ENCODE data around the gene OR10J4. TPM values are rescaled to one million over a fixed set of nuclear protein-coding genes. Genes with fewer than 3 reads are reported as not detected.
A peak's percentile ranks its signal among the peaks of the same experiment; 100 is the strongest.
"Not testable (repeated sequence)": the region's sequence is repeated elsewhere in the genome, so short reads cannot be mapped to it uniquely, and the experiment has no call there.

OR10J4 gene
- not detected for total RNA-seq

DNA sequence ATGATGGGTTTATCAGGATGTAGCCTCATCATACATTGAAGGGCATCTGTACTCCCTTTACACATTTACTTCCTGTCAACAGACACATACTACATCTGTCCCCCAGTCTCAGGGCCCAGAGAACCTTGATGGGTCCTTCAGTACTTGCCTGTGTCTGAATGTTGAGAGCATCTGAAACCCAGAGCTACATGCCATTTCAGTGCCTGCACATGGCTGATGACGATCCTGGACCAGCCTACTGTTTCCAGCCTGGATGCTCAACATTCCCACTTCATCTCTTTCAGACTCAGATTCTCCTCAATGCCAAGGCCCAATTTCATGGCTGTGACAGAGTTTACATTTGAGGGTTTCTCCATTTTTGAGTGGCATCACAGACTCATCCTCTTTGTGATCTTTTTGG, at the start of gene OR10J4:
TSS of gene OR10J4 (plus strand) at position 301 of the 400 bp plus-strand sequence.
- ATAC-seq (no peak), DNase-seq (ENCODE audit: low spot score) (no peak)

DNA sequence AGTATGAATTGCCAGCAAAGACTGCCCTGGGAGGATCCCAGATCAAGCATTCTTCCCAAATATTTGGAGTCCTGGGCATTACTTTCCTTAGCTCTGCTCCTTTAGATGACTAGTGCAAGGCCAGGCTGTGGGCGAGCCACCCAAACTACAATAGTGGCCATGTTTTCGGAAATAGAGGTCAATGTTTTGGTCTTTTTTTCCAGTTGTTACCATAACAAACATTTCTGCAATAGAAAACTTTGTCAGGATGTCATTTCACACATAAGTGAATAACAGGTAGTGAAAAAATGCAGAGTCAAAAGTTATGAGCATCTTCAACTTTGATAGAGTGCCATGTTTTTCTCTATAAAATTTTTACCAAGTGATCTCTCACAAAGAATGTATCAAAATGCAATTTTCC, 25.2 kb upstream of the OR10J4 start:
- DNase-seq (ENCODE audit: low spot score): no peak

DNA sequence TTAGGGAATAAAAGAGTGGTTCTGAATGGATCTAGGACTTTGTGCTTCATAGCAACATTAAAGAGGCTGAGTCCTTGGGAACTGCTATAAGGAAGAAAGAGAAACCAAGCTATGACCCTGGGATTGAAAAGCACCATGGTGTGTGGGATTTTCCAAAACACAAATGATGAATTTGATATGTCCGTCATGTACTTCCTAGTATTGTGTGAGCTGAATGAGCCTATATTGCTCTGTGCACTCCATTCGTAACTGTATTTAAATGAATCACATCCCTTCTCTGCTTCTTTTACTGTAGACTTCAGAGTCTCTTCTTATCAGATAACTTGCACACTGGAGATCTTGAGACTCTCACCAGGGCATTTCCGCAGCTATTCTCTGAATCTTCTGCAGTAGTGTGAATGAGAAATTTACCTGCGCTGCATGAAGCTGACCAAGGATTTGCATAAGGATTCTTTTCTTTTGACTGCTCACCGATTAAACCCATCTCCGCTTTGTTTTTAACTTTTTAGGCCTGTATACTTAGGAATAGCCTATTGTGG, 23.1 kb upstream of the OR10J4 start:
- DNase-seq (ENCODE audit: low spot score) (no peak), ATAC-seq (no peak)

More for the DNA sequence above, 25.2 kb upstream of the OR10J4 start:
- no peak for ATAC-seq

DNA sequence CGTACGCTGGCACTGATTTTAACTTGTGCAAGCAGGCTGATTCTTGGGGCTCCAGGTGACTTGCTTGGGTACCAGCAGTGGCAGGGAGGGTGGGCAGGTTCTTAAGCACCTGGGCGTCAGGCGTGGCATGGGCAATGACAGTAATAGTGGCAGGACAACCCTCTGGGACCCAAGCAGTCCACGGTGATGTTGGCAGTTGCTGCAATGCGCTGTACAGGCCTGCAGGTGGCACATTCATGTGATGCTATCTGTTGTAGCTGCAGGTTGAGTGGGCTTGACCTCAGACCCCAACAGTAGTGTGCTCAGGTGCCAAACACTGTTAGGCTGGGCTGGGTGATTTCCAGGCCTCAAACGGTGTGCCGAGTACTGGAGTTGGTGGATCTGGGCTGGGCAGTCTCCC, 10.2 kb upstream of the OR10J4 start:
- DNase-seq (ENCODE audit: low spot score) (no peak), ATAC-seq (peak; percentile 76)

DNA sequence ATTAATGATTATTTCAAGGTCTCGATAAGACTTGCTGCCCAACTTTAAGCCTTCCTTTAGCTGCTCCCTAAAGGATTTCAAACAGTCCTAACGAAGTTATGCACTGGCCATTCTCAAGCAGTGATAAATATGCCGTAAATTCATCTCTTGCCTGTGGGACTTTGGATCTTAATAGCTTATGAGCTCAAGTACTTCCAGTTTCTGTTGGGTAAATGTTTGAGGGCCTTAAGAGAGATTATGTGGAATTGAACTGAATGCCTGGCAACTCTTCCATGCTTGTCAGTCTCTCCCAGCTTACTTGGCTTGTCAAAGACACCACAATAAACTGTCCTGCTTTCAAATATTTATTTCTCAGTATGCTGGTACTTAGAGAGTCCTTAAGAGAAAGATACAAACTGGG, 3.5 kb upstream of the OR10J4 start:
- DNase-seq (ENCODE audit: low spot score) (no peak), ATAC-seq (no peak)

DNA sequence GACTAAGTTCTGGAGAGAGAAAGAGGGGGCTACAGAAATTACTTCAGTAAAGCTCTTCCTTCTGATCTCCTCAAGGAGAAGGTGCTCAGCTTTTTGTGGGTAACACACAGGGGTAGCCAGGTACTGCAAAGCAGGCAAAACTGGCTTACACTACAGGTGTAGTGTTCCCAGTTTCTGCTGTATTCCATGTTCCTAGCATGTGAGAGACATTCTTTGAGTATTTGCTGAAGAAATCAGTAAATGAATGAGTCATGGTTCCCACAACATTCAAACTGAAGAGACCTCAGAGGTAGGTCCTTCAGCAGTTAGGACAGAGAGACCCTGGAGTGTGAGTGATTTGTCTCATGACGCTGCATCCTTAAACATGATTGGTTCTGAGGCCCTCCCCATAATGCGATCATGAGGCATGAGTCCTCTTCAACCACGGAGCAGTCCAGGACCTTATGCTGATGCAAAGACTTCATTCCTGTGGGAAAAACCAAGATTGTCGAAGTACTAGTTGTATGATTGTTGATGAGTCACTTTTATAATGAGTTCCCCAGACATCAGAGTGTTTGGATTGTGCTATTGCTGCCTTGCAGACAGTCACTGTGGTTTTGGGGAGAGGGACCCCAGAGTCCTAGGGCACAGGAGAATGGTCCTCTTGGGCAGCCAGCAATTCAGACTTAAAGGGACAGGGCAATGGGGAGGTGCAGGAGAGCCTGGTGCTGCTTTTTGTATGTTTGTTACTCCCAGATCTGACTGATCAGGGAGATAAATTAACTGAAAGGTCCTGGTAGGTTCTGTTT, 2.7 kb upstream of the OR10J4 start:
- ATAC-seq (no peak), DNase-seq (ENCODE audit: low spot score) (no peak)

DNA sequence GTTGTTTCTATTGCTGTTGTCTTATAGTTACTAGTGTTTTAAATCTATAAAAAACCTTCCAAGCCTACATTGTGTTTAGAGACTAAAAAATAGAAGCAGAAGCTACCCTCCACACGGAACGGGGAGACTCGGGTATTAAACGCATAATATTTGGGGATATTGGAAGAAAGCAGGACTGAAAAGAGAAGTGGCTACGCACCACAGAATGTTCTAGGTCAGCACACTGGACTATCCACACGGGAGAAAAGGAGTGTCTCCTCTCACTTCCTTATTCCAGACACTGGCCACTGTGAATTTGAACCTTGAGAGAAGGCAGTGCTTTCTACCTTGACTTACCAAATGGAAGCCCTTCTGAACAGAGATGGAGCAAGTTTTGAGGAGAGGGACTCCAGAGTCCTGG, 1.0 kb upstream of the OR10J4 start:
- ATAC-seq (no peak), DNase-seq (ENCODE audit: low spot score) (no peak)

DNA sequence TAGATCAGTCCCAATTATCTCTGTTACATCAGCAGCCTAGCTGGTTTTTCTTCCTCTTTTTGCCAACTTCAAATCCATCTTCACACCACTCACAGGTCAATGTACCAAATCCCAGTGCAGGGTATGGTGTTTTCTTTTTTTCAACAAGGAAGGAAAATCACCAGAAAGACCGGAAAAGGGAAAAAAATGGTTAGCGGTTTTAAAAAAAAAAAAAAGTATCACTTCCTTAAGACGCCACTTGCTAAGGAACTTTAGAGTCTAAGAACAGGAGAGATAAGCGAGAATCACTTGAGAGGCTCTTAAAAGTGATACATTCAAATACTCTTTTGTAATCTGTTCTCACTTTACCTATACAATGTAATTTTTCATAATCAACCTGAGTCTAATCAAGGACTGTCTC, 4.5 kb downstream of the OR10J4 start:
- no peak for DNase-seq (ENCODE audit: low spot score)
- ATAC-seq: no peak

DNA sequence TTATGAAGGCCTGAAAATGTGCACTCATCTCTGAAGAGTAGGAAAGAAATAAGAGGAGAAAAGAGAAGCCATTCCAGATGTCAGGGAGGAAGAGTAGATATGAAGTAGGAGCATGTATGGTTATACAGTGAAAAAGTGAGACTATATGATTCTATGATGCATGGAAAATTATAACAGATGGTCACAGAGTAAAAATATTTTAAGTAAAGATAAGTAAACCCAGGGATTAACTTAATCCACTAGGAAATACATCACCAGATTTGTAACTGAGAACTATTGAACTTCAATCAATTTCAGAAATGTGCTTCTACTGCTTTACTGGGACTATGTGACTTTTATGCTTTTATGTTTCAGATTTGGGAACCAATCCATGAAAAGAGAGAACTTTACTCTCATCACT, 7.4 kb downstream of the OR10J4 start, which contains the start of gene OR10J1:
TSS of gene OR10J1 (plus strand) at position 301 of the 400 bp plus-strand sequence. CDS start at position 371, 70 bp downstream.
- DNase-seq (ENCODE audit: low spot score): no peak
- ATAC-seq: no peak

DNA sequence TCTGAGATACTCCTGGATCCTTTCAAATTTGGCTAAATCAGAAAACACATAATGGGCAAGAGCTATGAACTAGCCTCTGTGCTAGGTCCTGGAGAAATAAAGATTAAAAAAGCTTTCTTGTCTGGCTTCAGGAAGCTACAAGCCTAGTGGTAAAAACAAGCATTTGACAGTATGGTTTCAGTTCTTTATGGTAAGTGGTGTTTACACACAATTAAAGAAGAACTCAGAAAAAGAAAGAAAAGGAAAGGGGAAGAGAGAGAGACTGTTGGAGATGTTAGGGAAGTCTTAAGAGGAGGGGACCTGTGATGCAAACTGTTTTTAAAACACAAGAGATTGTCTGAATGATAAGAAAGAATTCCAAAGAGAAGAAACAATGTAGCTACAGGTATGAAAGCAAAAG, 9.4 kb downstream of the OR10J4 start:
- DNase-seq (ENCODE audit: low spot score) (no peak), ATAC-seq (no peak)

DNA sequence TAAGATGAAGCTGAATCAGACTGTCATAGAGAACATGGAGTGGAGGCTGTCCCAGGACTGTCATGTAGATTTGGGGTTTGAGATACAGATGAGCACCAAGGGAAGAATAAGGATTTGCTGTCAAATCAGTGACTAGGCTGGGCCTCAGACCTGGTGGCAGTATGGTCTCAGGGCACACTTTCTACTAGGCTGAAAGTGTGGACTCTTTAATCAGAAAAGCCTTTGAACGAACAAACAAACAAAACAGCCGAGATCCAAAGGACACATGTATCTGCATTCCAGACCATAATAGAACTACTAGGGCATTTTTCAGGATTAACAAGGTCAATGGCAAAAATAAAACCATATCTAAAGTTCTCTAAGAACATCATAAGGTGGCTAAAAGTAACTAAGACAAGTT, 10.4 kb downstream of the OR10J4 start:
- DNase-seq (ENCODE audit: low spot score) (no peak), ATAC-seq (peak; percentile 73)

DNA sequence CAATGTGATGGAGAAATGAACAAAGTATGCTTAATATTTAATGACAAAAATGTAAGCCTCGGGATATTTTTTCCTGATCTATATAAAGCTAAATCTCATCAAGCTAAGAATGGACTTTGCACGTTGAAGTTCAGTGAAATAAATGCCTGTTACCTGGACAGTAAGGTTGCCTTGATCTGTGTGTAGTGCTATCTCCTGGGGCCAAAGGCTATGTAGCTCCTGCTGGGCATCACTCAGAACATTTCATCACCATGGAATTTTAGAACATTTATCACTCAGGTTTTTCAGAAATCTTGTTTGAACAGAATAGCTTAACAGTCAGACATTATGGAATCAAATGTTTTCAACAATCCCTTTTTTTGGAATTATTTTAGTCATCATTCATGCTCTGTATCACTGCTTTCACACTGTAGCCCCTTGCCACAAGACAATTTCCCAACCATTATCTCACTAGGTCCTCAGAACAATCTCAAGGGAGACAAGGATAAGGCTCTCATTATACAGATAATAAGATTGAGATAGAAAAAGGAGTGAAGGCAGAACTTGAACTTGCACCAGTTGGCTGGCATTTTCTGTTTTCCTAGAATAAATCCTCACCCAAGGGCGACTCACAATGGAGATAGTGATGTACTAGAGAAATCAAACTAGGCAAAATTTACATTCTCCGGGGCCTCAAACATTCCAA, 11.2 kb downstream of the OR10J4 start:
- DNase-seq (ENCODE audit: low spot score) (peak; percentile 52), ATAC-seq (peak; percentile 87)

DNA sequence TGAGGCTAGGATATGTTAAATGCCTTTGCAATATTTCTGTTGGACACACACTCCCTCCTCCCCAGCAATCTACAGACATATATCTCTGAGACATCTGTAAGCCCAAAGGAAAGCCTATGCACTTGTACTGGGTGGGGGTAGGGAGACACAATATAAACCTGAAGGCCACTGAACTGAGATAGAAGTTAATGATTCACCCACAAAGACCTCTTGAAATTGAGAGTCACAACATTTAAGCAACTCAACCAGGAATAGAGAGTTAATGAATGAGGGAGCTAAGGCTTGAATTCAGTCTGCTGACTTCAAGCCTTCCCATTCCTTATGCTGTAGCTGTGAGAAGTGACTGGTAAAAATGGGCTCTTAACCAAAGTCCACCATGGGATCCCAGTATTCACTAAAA, 12.5 kb downstream of the OR10J4 start:
- ATAC-seq (peak; percentile 73), DNase-seq (ENCODE audit: low spot score) (no peak)

DNA sequence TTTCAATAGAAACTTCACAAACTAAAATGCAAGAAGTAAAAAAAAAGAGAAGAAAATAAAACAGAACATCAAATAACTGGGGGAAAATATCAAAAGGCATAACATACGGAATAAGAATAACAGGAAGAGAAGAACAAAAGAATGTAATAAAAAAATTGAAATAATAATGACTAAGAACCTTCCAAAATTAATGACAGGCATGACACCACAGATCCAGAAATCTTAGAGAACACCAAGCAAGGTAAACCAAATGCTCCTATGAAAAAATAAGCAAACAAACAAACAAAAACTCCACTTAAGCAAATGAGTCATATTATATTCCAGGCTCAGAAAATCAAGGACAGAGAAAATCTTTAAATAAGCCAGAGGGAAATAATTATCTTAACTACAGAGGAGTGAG, 16.2 kb downstream of the OR10J4 start:
- no peak for ATAC-seq

DNA sequence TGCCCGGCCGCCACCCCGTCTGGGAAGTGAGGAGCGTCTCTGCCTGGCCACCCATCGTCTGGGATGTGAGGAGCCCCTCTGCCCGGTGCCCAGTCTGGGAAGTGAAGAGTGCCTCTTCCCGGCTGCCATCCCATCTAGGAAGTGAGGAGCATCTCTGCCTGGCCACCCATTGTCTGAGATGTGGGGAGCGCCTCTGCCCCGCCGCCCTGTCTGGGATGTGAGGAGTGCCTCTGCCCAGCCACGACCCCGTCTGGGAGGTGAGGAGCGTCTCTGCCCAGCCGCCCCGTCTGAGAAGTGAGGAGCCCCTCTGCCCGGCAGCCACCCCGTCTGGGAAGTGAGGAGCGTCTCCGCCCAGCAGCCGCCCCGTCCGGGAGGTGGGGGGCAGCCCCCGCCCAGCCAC, 17.6 kb downstream of the OR10J4 start:
- not testable (repeated sequence) for ATAC-seq

More for the DNA sequence above, 16.2 kb downstream of the OR10J4 start:
- no peak for DNase-seq (ENCODE audit: low spot score)

DNA sequence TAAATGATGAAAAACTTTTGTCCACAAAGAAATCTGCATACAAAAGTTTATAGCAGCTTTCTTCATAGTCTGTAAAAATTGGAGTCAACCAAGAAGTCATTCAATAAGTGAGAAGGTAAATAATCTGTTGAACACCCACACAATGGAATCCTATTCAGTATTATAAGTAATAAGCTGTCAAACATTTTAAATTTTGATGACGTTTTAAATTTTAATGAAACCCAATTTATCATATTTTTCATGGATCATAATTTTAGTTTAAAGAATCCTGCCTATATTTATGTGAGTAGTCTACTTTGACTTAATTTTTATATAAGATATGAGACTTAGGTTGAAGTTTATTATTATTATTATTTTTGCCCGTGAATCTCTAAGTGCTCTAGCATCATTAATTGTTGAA, 27.5 kb downstream of the OR10J4 start:
- no peak for DNase-seq (ENCODE audit: low spot score)

More for the DNA sequence above, 17.6 kb downstream of the OR10J4 start:
- not testable (repeated sequence) for DNase-seq (ENCODE audit: low spot score)

DNA sequence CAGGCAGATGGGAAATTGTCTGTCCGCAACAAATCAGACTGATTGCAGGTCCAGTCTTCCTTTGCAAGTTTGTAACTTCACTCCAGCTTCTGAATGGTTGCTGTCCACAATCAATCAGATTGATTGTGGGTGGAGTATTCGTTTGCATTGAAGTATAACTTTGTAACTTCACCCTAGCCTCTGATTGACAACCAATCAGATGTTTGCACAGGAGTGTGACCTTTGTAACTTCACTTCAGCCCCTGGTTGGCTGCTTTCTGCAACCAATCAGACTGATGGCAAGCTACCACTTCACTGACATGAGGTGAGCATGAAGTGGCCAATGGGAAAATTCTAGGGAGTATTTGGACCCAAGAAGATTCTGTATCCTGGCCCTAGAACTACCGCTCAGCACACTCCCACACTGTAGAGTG, 33.2 kb downstream of the OR10J4 start:
- peak; percentile 83 for ATAC-seq

More for the DNA sequence above, 27.5 kb downstream of the OR10J4 start:
- ATAC-seq: no peak

DNA sequence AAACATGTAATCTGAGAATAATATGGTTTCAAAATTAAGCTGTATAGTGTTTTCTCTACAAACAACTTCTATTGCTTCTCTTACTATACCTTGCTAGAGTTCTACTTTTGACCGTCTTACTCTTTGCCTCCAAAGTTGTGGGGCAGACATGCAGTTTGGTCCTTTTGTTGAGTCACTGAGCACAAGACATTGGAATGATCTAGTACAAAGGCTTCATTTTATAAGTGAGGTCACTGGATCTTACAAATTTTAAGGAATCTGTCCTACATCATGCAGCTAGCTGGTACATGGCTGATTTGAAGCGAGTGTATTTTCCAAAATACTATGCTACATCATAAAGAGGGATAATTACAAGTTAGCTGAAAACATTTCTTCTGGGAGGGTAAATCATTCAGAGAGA, 36.3 kb downstream of the OR10J4 start:
- DNase-seq (ENCODE audit: low spot score) (no peak), ATAC-seq (peak; percentile 16)

More for the DNA sequence above, 33.2 kb downstream of the OR10J4 start:
- peak; percentile 84 for DNase-seq (ENCODE audit: low spot score)

DNA sequence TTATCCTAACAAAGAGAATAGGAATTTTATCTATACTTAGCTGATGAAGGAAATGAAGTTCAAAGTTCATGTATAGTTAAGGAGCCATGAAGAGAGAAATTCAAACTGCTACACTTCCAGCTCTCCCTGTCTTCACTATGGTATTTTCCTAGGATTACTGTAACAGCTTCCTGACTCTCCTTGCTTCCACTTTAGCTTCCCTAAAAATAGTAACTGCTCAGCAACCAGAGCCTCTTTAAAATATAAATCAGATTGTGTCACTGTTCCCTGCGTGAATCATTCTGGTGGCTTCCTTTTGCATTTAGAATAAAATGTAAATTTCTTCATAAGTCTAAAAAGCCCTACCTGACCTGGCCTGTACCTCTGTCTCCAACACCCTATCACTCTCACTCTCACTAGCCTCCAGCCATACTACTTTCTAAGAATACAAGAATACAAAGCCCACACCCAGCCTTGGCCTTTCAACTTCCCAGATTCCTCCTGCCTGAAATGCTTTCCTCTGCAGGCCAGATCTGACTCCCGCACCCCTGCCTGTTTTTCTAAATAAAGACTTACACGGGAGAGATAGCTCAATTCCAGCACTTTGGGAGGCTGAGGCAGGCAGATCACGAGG, 38.0 kb downstream of the OR10J4 start:
- DNase-seq (ENCODE audit: low spot score): no peak
- ATAC-seq: no peak

DNA sequence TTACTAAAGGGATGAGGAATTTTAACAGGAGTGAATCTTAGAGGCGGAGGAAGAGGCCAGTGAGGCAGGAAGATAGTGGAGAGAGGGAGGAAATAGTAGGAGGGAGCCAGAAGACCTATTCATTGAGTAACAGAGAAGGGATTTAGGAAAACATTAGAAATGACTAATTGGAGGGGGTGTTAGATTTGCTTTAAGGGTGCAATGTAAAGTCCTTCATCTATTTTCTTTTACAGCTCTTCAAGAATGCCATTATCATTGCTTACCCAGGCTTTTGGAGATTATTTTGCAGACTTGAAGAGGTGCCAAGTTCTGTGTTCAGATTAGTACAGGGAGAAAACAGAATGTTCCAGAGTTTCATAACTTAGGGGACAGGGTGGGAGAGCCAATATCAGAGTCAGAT, 41.3 kb downstream of the OR10J4 start:
- DNase-seq (ENCODE audit: low spot score) (no peak), ATAC-seq (no peak)

DNA sequence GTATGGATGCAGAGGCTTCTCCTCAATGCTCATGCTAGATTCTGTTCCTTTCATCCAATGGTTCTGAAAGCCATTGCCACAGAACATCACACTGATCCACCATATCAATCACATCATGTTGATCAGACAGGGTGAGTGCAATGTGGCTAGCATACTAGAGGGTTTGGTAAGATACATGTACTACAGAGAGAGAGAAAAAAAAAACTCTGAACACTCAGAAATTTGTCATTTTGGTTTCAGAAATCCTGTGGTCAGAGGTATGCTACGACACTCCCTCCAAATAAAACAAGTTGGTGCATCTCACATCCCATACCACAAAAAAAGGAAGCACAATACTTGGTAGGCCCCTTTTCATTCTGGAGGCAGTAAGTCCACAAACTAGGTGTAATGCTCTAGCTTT, 42.9 kb downstream of the OR10J4 start:
- DNase-seq (ENCODE audit: low spot score) (no peak), ATAC-seq (no peak)

Measured in left lobe of liver (tissue), 2 donors.